Measurements from ENCODE around the gene RAI1. TPM values are rescaled to one million over a fixed set of nuclear protein-coding genes. Genes with fewer than 3 reads are reported as not detected.

Gene RAI1
- polyA plus RNA-seq, 4 donors, result 21.8 to 32.4 (median 23.6) TPM

GRCh38 chr17:17849845-17850373 is 168.7 kb downstream of the RAI1 start:
- no peak for DNase-seq (ENCODE audit: low read depth in 4 of 4, low spot score in 3 of 4)

GRCh38 chr17:17851103-17852002 is 170.1 kb downstream of the RAI1 start:
- DNase-seq (ENCODE audit: low read depth in 4 of 4, low spot score in 3 of 4), result no peak

GRCh38 chr17:17852930-17853329 is 171.7 kb downstream of the RAI1 start:
- DNase-seq (ENCODE audit: low read depth in 4 of 4, low spot score in 3 of 4), result no peak

DNA sequence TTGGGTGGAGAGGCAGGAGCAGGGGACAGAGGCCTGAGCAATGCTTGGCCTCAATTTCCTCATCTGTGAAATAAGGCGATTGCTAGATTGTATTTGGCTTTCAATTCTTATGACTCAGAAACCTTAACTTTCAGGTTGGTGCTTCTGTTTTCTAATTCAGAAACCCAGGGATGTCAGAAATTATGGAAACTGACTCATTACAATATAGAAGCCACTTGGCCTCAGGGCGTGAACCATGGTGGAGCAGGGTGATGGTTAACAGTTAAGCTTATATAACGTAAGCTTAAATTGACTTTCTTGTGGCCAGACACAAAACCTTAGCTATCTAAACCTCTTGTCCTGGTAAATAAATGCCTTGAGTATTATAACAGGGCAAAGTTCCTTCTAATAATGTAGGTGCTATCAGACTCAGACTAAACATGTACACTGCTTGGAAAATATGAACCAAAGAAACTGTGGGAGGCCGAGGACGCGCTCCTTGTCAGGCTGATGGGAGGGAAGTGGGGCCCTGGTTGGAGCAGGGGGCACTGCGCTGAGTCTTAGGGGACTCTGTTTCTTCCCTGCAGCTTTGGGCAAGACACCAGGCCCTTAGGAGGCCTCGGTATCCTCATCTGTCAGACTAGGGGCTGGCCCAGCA is 172.7 kb downstream of the RAI1 start:
- no peak for DNase-seq (ENCODE audit: low read depth in 4 of 4, low spot score in 3 of 4)

- no peak for DNase-seq (ENCODE audit: low read depth in 4 of 4, low spot score in 3 of 4)
Observed at GRCh38 chr17:17855976-17856375, 174.7 kb downstream of the RAI1 start.

GRCh38 chr17:17856386-17856785 is 175.1 kb downstream of the RAI1 start:
- DNase-seq (ENCODE audit: low read depth in 4 of 4, low spot score in 3 of 4), result no peak

GRCh38 chr17:17857496-17857895 is 176.2 kb downstream of the RAI1 start:
- DNase-seq (ENCODE audit: low read depth in 4 of 4, low spot score in 3 of 4), result no peak

- DNase-seq (ENCODE audit: low read depth in 4 of 4, low spot score in 3 of 4), result no peak
Observed at GRCh38 chr17:17859909-17860765, 178.9 kb downstream of the RAI1 start.

GRCh38 chr17:17860766-17861107 is 179.5 kb downstream of the RAI1 start:
- no peak for DNase-seq (ENCODE audit: low read depth in 4 of 4, low spot score in 3 of 4)

Other genes starting within 250 kb of the RAI1 start
- gene MED9, start 204.5 kb upstream of the RAI1 start, polyA plus RNA-seq (ENCODE audit: insufficient read length in 4 of 4), result 10 to 100 TPM; 20.9 to 23.3 (median 22.6) TPM
- 1 to 10 TPM in 1 of 4 donors, under 1 TPM in 3; 0.74 to 1.3 (median 0.89) TPM for gene RASD1, start 185.1 kb upstream of the RAI1 start, polyA plus RNA-seq (ENCODE audit: insufficient read length in 4 of 4)
- gene PEMT, start 89.8 kb upstream of the RAI1 start, polyA plus RNA-seq (ENCODE audit: insufficient read length in 4 of 4), result 10 to 100 TPM; 30.5 to 38.0 (median 32.5) TPM
- 10 to 100 TPM; 37.3 to 58.2 (median 44.3) TPM for gene SREBF1, start 155.5 kb downstream of the RAI1 start, polyA plus RNA-seq (ENCODE audit: insufficient read length in 4 of 4)

Measured in right renal pelvis (tissue), 4 donors.